ENCODE measurements around the gene ATP5PO.

- TF ChIP-seq FOXM1 (IDR thresholded peaks at IDR 0.05; ENCODE audit: borderline replicate concordance) (no peak), FOXA1 (IDR thresholded peaks at IDR 0.05) (no peak), ELF4 (IDR thresholded peaks at IDR 0.05) (no peak), FOXK2 (IDR thresholded peaks at IDR 0.05) (no peak), BHLHE40 (IDR thresholded peaks at IDR 0.05; ENCODE audit: borderline replicate concordance) (no peak), TARDBP (IDR thresholded peaks at IDR 0.05) (no peak), SP1 (IDR thresholded peaks at IDR 0.05) (no peak)
Observed at GRCh38 chr21:33856893-33857527, 58.6 kb downstream of the ATP5PO start.

Measured in HEK293T (cell line).